H4 (cell line): Measurements from ENCODE around the gene PKD1L1. TPM values are rescaled to one million over a fixed set of nuclear protein-coding genes. Genes with fewer than 3 reads are reported as not detected.
A peak's percentile ranks its signal among the peaks of the same experiment; 100 is the strongest.
"Not testable (repeated sequence)": the region's sequence is repeated elsewhere in the genome, so short reads cannot be mapped to it uniquely, and the experiment has no call there.

Experiments used
- DNase-seq: peaks from one replicate; pipeline ENCODE4 v3.0.0-alpha.2; 2015; ENCODE audit warnings: low spot score
- total RNA-seq: library from RNA; depleted of rRNA; stranded (reverse); fragments of >200 nt; shearing (Covaris generic); gene quantifications from 2 replicates; pipeline ENCODE4 v1.2.3, GENCODE V29; 2014

Gene PKD1L1
- total RNA-seq, 1 experiment from 2014 or later, result 0.02 TPM

DNA sequence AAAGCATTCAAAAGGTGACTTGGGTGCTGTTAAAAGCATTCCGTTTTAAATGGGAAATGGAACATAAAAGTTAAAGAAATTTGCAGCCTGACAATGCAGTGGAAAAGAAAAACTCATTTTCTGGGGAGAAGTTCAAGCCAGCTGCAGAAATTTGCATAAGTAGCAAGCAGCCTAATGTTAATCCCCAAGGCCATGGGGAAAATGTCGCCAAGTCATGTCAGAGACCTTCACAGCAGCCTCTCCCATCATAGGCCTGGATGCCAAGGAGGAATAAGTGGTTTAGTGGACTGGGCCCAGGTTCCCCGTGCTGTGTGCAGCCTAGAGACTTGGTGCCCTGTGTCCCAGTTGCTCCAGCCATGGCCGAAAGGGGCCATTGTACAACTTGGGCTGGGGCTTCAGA, 154.2 kb downstream of the PKD1L1 start:
- no peak for DNase-seq

DNA sequence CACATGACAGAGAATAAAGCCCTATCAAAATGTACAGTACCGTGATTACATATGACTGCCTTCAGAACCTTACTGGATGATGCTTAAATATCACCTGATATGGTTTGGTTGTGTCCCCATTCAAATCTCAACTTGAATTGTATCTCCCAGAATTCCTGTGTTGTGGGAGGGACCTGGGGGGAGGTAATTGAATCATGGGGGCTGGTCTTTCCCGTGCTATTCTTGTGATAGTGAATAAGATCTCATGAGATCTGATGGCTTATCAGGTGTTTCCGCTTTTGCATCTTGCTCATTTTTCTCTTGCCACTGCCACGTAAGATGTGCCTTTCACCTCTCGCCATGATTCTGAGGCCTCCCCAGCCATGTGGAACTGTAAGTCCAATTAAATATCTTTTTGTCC, 155.1 kb downstream of the PKD1L1 start:
- DNase-seq, result not testable (repeated sequence)

DNA sequence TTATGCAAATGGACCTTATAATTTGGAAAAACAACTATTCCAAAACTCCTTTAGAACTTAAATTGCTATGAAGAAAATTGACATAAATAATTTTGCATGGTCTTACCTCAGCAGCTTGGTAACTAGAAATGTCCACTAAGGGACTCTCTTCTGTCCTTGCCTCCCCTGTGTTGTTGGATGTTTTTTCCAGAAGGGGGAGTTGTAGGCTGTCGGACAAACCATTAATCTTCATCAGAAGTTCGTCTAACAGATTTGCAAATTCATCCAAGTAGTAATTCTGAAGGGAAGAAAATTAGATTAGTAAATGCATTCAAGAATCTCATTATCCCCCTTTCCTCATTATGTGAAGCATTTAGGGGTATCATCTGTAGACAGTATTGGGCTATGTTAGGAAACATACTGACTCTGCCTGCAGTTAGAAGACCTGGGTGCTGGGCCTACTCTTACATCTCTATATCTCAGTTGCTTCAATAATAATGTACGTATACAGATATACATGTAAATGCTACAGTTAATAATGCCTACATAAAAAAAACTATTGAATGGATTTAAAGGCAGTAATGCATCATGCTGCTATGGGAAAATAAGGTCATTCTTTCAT, 155.6 kb downstream of the PKD1L1 start:
- DNase-seq, result peak; percentile 56

DNA sequence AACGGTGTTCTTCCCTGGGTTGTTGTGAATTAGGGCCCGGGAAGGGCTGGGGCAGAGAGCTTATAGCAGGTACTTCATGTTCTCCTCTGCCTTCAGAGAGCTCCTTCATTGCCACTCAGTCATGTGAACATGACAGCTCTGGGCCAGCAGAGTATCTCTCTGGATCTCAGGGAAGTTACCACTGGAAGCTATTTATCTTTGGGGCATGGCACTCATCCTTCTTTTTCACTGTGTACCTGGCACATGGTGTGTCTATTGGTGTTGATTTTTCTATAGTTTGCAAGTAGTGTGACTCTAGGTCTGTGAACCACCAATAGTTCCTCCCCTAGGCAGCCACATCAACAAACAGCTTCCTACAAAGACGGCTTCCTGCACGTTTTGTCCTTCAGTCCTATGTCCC, 156.6 kb downstream of the PKD1L1 start:
- no peak for DNase-seq

DNA sequence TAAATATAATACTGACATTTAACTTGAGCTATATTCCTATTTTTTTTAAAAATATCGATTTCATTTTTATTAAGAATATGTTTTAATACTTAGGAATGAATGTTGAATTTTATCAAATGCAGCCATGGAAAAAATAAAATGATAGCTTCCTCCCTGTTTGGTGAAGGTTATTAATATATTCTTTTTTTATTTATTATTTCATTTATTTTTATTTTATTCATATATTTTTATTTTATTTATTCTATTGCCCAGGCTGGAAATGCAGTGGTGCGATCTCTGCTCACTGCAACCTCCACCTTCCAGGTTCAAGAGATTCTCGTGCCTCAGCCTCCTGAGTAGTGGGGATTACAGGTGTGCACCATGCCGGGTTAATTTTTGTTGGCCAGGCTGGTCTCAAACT, 160.2 kb downstream of the PKD1L1 start:
- no peak for DNase-seq

DNA sequence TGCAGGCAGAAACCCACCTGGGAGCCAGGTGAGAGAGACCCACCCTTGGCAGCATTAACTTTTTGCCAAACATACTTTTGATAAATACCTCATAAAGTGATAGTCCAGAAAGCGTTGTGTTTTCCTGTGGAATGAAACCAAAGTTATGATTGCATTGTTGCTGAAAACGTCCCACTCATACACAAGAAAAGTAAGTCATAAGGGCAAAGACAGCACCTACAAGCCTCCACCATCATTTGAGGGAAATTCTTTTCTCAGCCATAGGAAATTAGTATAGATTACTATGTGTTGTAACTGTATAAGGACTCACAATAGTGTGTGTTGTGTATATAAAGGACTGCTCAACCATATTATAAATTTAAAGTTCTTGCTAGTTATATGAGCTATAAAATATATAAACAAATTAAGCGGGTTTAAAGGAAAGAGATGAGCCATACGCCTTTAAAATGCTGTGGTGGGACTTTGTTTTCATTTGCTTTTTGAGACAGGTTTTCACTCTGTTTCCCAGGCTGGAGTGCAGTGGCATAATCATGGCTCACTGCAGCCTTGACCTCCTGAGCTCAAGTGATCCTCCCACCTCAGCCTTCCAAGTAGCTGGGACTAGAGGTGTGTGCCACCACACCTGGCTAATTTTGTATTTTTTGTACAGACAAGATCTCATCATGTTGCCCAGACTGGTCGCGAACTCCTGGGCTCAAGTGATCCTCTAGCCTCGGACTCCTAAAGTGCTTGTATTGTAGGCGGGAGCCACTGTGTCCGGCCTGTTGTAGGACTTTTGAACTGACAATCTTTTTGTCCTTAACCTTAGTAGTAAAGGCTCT, 160.8 kb downstream of the PKD1L1 start:
- DNase-seq, result no peak

DNA sequence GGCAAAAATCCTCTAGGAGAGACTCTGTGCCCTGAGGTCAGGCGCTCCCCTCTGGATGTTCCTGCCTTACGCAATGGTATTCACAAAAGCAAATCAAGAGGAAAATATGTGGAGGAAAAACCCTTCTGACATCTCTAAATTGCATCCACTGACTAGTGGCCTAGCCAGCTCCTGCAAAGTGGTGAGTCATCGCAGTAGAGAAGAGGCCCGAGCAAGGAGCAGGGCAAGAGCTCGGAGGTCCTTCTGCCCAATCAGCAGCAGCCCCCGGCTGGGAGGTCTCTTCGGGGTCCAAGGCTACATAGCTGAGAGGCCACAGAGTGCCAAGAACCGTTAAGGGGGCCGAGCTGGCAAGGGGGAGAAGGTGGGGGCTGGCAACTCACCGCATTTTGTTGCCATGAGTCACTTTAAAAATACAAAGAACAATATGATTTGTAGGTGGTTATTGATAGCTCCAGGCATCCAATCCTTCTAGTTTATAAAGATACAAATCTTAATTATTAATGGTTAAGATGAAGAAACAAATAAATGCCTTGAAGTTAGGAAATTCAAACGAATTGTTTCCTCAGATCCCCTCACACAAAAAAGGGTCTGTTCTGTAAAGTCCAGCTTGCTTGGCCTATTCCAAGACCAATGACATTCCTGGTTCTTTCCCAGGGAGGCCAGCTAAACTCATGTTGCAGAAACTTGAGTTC, 161.6 kb downstream of the PKD1L1 start:
- peak; percentile 100 for DNase-seq

DNA sequence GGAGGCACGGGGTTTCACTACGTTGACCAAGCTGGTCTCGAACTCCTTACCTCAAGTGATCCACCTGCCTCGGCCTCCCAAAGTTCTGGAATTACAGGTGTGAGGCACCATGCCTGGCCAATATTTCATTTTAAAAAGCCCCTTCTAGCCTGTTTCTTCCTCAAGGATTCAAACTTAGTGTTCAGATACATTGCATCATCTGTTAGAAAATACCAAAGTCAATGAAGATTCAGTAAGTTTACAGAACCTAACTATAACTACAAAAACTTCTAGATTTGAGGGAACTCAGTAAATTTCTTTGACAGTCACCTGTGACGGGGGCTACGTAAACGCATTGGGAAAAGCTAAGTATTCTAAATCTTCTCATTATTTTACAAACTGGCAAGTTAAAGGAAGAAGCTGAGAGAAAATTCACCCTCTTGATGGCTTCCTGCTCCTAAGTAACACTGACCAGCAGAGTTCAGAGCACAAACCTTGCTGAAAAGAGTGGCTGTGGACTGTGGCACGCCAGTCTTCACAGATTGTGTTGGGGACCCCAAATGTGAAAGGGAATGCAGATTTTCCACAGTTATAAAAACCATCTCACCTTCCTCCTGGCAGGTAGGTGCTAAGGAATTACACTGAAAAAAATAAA, 162.2 kb downstream of the PKD1L1 start:
- no peak for DNase-seq

DNA sequence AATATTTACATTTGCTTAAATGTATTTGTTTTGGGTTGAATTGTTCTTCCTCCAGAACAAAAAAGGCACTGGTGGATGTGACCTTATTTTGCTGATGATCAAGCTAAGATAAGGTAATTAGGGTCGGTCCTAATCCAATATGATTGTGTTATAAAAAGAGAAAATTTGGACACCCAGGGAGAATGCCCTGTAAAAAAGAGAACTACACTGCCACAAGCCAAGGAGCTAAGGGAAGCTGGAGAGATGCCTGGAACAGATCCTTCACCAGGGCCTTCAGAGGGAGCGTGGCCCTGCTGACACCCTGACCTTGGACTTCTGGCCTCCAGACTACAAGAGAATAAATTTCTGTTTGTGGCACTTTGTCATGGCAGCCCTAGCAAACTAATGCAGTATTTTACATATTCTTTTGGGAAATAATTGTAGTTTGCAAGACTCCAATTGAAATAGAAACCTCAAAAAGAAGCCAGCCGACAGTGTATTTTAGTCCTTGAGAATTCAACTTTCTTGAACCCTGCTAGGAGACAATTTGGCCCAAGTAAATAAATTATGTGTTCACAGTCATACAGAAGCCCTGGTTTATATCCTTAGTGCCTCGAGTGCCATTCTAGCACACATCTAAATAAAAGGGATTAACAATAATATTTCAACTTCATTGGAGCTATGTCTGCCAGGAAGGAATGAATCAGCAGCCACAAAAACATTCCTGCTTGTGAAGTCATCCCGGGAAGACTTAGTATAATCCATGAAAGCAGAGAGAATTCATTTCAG, 164.6 kb downstream of the PKD1L1 start:
- DNase-seq, result peak; percentile 100

DNA sequence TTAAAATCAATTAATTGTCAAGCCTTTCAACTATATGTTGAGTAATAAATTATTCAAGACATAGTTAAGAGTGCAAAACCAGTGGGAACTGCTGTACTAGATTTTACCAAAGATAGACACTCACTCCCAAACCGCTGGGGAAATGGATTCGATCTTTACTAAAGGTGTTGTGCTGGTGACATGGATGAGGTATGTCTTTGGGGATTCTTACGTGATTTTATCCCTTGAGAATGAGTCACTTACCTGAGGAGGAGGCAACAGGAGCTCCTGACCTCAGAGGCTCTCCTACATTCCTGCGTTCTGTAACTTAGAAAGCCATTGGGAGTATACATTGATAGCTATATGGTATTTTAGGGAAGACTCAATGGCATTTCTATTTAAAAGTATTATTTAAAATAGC, 165.5 kb downstream of the PKD1L1 start:
- DNase-seq, result no peak

DNA sequence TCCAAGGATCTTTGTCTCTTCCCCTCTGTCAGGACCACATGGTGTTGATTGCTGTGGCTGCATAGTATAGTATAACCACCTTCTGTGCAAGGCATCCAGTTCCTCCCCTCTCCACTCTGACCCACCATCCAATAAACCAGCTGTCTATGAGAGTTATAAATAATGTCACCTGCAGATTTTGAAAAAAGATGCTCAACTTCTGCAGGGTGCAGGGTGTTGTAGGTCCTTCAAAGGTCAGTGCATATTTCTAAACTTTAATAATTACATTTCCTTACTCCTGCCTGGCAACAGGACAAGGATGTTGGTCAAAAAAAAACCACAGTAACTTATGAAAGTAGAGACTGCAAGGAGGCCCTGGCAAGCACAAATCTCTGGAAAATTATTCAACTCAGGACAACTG, 166.2 kb downstream of the PKD1L1 start:
- peak; percentile 78 for DNase-seq

DNA sequence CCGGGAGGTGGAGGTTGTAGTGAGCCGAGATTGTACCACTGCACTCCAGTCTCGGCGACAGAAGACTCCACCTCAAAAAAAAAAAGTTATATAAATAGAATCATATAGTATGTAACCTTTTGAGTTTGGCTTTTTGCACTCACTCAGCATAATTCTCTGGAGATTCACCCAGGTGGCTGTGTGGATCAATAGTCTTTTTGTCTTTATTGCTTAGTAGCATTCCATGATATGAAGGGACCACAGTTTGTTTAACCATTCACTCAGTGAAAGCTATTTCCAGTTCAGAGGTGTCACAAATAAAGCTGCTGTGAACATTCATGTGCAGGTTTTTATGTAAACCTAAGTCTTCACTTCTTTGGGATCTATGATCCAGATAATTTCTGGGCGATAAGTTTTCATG, 167.7 kb downstream of the PKD1L1 start:
- DNase-seq, result no peak

DNA sequence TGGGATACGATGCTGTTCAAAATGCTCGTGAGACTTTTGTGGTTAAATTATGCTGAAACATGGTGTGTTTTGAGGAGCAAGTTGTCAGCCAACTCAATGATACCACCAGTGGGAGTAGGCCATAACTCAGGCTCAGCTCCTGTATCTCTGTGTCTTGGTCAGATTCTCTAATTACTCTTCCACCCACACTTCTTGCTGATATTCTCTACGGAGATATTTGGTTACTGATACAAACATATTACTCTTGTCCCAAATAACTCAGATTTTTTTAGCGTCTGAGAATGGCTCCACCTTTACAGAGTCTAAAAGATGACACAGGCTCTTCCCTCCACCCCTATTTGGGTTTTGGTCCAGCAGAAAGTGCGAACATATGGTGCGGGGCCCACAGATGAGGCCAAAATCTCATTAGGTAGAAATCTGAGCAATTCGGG, 168.9 kb downstream of the PKD1L1 start:
- no peak for DNase-seq

DNA sequence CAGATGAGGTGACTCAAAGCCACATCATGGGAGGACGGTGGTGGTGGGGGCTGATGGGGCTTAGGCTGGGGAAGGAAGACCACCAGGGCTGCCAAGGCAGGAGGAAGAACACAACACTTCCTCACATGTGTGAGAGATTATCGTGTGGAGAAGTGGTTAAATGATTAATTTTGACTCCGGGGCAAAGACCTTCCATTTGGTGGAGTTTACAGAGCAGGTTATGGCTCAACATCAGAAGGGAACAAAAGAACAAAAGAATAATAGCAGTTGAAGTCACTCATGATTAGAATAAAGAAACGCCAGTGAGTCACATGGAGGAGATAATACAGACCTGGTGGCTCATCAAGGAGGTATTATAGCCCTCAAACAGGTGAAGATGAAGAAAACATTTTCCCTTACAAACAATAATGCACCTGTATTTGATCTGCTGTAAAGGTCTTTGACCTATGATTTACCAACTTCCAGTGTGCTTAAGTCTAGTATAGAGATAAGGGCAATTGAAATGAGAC, 170.1 kb downstream of the PKD1L1 start:
- no peak for DNase-seq

DNA sequence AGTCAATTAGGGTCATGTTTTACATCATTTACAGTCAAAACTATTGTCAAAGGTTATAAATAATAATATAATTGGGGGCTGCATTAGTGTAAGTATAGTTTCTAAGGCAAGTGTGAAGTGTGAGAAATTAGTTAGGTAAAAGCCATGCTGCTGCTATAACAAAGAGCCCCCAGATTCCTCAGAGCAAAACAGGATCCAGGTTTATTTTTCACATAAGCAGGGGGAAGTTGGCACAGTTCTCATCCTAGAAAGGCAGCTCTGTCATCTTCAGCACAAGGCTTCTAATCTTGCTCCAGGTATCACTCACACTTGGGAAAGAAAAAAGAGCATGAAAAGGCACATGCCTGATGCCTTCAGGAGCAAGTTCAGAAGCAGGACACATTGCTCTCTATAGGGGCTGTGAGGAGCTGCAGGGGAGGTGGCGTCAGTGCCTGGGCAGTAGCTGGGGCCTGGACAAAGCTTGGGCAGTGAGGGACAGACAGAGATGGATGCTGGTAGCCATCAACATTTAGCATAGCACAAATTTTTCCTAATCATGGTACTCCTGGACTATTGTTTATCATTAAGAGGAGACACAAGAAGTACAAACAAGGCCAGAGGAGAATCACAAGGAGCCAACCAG, 170.6 kb downstream of the PKD1L1 start:
- no peak for DNase-seq

DNA sequence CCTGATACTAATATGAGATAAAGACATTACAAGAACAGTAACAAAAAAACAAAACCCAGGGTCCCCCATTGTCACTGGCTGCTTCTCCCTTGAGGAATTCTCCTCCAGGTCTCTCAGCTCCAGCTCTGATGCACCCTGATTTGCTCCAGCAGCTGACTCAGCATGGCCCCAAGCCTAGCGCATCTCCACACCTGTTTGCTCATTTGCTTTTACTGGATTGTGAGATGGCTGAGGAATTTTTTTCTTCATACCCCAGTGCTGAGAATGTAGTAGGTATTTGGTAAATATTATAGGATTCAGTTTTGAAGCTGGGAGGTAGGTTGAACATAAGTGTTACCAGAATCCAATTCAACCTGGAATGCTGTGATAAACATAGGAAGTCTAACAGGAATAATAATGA, 171.9 kb downstream of the PKD1L1 start:
- DNase-seq, result no peak

DNA sequence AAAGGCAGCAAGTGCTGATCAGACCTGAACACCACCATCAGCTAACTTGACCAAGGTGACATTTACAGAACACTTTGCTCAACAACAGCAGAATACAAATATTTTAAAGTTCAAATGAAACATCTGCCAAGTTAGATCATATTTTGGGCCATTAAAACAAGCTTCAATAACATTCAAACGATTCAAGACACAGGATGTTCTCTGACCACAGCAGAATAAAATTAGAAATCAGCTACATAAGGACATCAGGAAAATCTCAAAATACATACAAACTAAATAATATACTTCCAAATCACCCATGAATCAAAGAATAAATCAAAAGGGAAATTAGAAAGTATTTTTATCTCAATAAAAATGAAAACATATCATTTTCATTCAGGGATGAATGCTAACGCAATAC, 173.0 kb downstream of the PKD1L1 start:
- DNase-seq, result no peak

DNA sequence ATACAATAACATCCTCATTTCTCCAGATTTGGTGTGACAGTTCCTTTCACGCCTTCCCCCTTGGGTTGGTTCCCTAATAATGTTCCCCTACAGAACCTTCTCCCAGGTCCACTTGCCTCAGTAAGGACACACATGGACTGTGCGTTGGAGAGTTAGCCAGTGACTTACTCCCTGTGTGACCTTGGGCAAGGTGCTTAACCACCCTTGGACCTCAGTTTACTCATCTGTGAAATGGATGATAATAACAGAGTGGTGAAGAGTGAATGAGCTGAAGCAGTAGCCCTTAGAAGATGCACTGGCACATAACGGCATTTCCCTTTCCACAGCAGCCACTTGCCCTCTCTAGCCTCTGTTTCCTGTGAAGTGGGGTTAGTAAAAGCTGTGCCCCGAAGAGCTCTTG, 175.8 kb downstream of the PKD1L1 start:
- DNase-seq, result no peak

DNA sequence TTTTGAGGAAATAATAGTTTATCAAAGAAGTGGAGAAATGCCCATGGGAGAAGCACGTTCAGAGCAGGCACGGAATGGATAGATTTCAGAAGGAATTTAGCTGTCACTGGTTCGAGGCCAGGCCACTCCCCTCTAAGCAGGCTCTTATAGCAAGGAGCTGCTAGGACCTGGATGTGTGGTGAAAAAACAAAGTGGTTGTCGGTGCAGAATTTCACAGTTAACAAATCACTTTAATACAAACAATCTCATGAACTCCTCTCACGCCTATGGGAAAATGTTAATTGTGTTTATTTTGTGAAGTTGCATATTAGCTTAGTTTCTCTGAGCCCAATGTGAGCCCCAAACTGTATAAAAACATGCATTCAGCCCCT, 176.3 kb downstream of the PKD1L1 start:
- no peak for DNase-seq

DNA sequence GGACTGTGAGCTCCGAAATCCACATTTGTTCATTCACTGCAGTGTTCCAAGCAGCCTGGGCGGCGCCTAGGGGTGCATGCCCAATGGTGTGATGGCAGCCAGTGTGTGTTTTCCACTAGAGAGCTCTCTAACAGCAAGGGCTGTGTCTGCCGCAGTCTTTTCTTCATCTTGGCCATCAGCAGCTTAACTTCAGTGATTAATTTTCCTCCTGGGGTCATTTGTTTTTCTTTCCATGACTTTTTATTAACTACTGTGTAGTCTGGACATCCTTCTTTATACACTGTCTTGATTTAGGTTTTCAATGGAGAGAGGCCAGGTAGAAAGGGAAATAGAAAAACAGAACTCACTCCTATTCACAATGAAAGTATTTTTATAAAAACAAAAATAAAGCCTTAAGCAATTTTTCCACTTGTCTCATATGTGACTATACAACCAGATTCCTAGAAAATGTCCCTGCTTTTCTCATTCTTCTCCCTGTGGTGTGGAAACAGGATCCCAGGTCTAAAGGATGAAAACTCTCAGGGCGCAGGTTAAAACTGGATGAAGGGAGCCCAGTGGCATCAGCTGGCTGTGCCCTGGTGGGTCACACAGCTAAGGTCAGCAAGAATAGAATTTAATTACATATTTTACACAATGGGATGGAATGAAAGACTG, 176.8 kb downstream of the PKD1L1 start:
- peak; percentile 87 for DNase-seq

DNA sequence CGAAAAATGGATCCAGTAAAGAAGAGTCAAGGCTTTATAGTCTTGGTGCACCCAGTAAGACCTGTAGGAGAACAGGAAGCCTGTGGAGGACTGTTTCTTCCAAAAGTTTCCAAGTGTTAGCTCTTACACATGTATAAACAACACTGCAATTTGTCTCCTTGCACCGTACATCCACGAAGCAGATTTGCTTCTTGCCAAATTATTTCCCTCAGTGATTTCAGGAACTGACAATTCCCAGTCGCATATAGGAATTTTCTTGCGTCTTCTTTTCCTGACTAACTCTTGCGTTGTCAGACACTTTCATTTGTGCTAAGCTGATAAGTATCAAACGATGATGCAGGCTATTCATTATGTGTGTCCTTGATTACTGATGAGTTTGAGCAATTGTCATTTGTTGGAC, 182.1 kb downstream of the PKD1L1 start:
- DNase-seq, result peak; percentile 4
